Fibroblast of skin of left quadriceps (primary cell): Measurements from ENCODE around the gene ZSWIM5.
"Not testable (repeated sequence)": the region's sequence is repeated elsewhere in the genome, so short reads cannot be mapped to it uniquely, and the experiment has no call there.

Experiments used
- DNase-seq, 2 experiments: peaks; one replicate each; pipeline ENCODE4 v3.0.0-alpha.2; 2013; ENCODE audit warnings: low read depth in 2 of 2

The ZSWIM5 gene

DNA sequence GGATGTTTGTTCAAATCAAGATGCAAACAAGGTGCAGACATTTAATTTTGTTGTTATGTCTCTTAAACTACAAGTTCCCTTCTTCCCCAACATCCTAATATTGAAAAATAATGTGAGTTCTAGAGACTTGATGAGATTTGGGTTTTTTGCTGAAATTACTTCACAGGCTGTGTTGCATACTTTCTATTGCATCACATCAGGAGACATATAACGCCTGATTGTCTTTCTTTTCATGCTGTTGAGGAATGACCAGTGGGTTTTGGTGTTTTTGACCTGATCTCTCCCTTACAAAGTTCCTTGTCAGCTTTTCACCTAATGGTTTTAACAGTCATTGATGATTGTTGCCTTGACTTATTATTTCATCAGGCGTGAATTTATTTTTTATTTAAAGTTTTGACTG, 111.0 kb downstream of the ZSWIM5 start:
- DNase-seq, result no peak

- DNase-seq, result not testable (repeated sequence)
Measured at GRCh38 chr1:45094371-45094770, 112.0 kb downstream of the ZSWIM5 start.

GRCh38 chr1:45093334-45093733, 113.1 kb downstream of the ZSWIM5 start:
- DNase-seq, result no peak

GRCh38 chr1:45089711-45090110, 116.7 kb downstream of the ZSWIM5 start:
- DNase-seq, result no peak

DNA sequence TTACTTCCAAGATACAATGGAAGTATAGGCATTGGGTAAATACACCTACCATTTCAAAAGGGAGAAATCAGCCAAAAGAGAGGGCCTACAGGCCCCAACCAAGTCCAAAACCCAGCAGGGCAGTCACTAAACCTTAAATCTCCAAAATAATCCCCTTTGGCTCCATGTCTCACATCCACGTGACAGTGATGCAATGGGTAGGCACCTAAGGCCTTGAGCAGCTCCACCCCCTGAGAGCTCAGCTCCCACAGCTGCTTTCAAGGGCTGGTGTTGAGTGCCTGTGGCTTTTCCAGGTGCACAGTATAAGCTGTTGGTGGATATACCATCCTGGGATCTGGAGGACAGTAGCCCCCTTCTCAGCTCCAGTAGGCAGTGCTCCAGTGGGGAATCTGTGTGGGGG, 121.8 kb downstream of the ZSWIM5 start:
- no peak for DNase-seq

DNA sequence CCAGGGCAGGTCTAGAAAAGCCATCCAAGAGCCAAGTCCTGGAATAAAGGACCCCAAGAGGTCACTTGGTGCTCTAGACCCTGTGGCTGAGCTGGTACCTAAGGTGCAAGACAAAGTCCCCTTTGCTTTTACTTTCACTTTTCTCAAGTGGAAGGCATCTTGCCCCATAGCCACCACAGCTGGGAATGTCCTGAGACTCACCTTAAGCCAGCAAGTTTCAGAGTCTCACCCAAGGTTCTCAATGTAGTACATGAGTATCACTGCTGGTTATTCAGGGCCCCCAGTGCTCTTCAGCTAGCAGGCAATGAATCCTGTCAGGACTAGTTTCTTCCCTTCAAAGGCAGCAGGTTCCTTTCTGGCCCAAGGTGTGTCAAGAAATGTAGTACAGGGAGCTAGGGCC, 126.9 kb downstream of the ZSWIM5 start:
- DNase-seq, result no peak

DNA sequence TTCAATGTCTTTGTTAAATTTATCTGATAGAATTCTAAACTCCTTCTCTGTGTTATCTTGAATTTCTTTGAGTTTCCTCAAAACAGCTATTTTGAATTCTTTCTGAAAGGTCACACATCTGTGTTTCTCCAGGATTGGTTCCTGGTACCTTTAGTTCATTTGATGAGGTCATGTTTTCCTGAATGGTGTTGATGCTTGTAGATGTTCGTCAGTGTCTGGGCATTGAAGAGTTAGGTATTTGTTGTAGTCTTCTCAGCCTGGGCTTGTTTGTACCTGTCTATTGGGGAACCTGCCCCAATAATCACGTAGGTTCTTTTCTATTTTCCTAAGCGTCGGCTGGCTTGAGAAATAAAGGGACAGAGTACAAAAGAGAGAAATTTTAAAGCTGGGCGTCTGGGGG, 129.4 kb downstream of the ZSWIM5 start:
- DNase-seq, result not testable (repeated sequence)

GRCh38 chr1:45071567-45071966, 134.8 kb downstream of the ZSWIM5 start:
- DNase-seq, result no peak

- no peak for DNase-seq
Measured at GRCh38 chr1:45067806-45068205, 138.6 kb downstream of the ZSWIM5 start.

GRCh38 chr1:45065083-45065482, 141.3 kb downstream of the ZSWIM5 start:
- DNase-seq, result no peak

GRCh38 chr1:45062463-45062862, 143.9 kb downstream of the ZSWIM5 start:
- not testable (repeated sequence) for DNase-seq

- DNase-seq, result no peak
Measured at GRCh38 chr1:45059829-45060228, 146.6 kb downstream of the ZSWIM5 start.

- no peak for DNase-seq
Measured at GRCh38 chr1:45057542-45057941, 148.9 kb downstream of the ZSWIM5 start.

DNA sequence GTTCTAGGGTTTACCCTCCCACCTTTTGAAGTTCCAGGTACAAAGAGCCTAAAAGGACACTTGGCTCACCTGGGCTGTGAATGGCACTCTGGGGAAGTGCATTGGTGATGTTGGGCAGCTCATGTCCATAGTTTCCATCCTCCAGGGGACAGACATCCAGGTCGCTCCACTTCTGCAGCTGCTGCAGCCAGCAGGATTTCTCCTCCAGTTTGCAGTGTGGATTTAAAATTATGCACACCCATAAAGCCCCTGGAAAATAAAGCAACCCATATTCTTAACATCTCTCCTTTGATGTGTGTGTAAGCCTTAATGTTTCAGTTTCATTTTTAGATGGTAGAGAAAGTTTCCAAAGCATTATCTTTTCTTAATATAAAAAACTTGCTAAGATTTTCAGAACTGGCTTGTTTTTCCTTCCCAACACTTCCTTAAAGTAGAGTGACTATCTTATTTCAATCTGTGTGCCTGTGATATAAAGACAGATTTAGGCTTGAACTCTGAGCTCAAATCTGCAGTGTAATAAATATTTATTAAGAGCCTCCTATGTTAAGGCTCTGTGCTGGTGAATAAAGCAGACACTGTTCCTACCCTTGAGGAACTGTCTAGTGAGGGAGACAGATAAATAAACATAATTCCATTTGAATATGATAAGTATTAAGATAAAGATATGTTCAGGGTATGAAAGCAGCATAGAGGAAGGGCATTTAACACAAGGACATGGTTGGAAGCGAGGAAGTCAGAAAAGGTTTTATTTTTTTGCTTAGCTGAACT, 155.2 kb downstream of the ZSWIM5 start:
- DNase-seq, result no peak

DNA sequence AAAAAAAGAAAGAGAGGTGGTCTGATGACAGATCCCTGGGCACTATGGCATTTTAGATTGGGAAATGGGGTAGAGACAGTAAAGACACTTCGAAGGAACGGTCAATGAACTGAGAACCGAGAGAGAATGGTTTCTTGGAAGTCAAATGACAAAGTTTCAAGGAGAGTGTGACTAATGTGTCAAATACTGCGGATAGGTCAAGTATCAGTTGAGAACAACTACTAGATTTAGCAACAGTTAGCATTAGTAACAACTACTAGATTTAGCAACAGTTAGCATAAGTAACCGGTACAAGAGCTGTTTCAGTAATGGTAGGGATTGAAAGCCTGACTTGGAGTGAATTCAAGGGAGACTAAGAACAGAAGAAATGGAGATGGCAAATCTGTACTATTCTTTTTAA, 159.4 kb downstream of the ZSWIM5 start:
- no peak for DNase-seq

DNA sequence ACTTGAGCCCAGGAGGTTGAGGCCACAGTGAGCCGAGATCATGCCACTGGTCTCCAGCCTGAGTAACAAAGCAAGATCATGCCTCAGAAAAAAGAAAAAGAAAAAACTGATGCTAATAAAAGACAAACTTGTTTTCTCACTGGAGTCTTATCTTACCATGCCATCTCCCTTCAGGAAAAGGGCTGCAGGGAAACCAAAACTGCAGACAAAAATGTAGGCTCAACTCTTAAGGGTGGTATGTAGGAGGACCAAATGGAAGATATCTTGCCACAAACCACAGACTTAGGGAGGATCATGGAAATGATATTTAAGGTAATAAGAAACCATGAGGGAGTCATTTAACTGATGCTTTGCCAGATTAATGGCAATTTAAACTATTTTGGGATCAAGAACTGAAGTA, 161.5 kb downstream of the ZSWIM5 start:
- no peak for DNase-seq

GRCh38 chr1:45043094-45043493, 163.3 kb downstream of the ZSWIM5 start:
- DNase-seq, result no peak

DNA sequence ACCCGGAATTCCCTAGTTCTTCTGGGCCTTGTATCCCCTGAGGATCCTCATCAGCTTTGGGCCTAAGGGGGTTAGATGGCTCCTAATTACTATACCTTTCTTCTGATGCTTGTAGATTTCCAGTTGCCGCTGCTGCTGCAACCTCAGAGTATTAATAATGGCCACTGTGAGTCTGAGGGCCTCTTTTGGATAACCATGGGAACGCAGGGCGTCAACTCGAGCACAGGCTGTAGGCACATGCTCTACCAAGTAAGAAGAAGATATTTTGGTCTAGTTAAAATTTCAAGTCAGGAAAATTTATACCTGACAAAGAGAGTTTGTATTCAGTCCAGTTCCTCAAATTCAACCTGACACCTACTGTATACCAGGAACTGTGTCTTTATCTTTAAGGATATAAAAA, 166.1 kb downstream of the ZSWIM5 start:
- DNase-seq, result no peak

DNA sequence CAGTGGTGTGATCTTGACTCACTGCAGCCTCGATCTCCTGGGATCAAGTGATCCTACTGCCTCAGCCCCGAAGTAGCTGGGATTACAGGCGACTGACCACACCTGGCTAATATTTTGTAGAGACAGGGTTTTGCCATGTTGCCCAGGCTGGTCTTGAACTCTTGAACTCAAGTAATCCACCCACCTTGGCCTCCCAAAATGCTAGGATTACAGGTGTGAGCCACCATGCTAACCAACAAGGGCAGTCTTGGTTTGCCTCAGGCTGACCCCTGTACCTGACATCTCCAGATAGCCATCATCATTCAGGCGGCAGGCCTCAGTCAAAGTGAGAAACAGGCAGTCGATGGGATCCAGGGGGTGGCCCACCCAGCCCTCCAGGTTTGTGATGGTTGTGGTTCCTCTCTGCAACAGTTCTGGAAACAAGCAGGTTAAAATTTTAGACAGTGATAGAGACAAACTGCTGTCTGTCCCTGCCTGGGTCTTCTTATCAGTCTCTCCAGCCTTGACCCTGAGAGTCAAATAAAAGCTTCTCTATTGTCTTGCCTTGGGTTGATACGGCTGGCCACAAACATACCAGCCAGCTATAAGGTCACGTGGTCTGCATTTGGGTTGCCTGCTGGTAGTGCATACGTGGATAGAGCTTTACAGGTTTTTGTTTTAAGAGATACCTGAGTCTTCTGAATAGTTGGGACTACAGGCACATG, 167.6 kb downstream of the ZSWIM5 start:
- no peak for DNase-seq

DNA sequence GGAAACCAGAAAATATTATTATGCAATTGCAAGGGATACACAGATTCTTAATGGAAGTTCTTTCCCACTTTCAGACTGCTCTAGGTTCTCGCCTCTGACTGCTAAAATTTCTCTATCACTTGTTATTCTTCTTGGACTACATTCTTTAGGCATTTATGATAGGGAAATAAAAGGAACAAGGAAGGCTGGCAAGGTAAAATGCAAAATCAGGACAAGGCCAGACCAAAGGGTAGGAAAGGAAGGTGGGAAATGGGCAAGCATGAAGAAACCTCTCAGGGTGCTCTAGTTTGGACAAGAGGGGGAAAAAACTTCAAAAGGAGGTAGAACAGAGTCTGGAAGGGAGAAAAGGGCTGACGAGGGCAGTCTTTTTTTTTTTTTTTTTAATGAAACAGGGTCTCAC, 168.2 kb downstream of the ZSWIM5 start:
- no peak for DNase-seq

DNA sequence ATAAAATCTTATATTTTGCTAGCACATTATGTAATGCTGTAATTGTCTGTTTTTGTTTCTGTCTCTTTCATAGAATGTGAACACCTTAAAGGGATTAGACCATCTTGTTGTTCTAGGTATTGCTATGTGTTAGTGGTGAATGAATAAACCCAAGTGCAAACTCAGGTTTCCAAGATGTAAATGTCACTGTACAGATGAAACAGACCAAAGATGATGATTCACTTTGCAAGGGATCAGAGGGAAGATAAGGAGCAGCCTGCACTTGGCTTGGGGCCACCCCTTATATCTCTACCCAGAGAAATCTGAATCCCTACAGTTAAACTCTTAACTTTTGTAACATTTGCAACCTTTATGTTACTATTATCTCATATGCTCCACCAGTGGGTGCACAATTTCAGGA, 168.9 kb downstream of the ZSWIM5 start:
- DNase-seq, result no peak

DNA sequence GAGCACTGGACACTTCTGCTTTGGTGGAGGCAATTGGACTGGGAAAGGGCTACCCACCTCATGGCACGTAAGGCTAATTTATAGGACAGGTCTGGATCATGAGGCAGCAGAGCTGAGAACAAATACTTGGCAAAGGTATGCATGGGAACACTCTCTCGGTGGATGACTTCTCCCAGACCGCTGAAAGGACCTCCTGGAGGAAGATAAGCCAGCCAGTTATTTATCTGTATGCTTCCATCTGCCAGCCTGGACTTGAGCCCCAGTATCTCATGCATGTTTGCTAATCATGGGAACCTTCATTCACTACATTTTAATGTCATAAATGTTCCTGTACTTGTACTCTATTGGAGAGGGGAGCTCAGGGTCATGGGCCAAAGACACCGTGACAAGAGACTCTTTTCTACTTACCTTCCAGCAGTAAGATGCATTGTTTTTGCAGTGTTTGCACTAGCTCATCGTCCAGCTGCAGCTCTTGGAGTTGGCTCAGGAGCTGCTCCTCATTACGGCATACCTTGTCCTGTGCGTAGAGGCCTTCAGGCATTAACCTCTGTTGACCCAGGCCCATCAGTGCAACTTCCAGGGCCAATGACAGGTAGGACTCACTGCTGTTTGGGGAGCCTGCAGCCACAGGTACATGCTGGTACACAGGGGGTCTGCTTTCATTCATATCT, 170.6 kb downstream of the ZSWIM5 start:
- no peak for DNase-seq

- no peak for DNase-seq
Measured at GRCh38 chr1:45033356-45033755, 173.0 kb downstream of the ZSWIM5 start.
